MM.1S (cell line): ENCODE results near the gene ZNF664.

Source experiments
- EZH2 ChIP-seq: fragments of 300-600 bp; sonication (generic); optimal IDR thresholded peaks from 2 replicates; pipeline ENCODE3; 2017; ENCODE audit warnings: low read depth, mild to moderate bottlenecking, antibody characterized with exemption, low read length, mixed read lengths
- TF ChIP-seq, protein P1 (sequence below): fragments of 300-600 bp; sonication (generic); IDR thresholded peaks from 2 replicates; pipeline ENCODE4 v1.5.1; 2016; ENCODE audit warnings: antibody characterized with exemption, low read length, mixed read lengths

DNA sequence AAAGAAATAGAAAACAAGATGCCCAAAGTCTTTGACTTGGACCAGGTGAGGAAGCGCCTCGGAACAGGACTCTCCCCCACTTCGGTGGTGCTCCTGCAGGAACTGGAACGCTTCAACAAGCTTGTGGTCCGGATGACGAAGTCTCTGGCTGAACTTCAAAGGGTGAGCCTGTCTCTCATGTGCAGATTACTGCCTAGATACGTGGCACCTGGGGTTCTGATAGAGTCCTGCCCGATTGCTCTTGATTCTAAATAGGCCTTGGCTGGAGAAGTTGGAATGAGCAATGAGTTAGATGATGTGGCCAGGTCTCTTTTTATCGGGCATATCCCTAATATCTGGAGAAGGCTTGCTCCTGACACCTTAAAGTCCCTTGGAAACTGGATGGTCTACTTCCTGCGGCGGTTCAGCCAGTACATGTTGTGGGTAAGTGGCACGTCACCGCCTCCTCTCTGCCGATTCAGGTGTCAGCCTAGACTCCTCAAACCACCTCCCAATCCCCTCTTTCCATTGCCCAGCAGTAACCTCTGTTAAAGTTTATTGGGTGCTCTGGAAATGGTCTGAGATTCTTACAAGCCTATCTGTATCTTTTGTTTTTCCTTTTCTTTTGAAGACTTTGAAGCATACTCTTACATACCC, 41.2 kb upstream of the ZNF664 start:
- TF ChIP-seq, protein P1, sequence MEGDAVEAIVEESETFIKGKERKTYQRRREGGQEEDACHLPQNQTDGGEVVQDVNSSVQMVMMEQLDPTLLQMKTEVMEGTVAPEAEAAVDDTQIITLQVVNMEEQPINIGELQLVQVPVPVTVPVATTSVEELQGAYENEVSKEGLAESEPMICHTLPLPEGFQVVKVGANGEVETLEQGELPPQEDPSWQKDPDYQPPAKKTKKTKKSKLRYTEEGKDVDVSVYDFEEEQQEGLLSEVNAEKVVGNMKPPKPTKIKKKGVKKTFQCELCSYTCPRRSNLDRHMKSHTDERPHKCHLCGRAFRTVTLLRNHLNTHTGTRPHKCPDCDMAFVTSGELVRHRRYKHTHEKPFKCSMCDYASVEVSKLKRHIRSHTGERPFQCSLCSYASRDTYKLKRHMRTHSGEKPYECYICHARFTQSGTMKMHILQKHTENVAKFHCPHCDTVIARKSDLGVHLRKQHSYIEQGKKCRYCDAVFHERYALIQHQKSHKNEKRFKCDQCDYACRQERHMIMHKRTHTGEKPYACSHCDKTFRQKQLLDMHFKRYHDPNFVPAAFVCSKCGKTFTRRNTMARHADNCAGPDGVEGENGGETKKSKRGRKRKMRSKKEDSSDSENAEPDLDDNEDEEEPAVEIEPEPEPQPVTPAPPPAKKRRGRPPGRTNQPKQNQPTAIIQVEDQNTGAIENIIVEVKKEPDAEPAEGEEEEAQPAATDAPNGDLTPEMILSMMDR = no peak
- TF ChIP-seq EZH2 = no peak
